HepG2 (cell line): ENCODE results near the gene CHRNB2. TPM values are rescaled to one million over a fixed set of nuclear protein-coding genes. Genes with fewer than 3 reads are reported as not detected.

ENCODE experiments used
- AFF4 ChIP-seq: sonication (generic); formaldehyde crosslinking; IDR thresholded peaks from 2 replicates; pipeline ENCODE4 v1.4.0; 2020; ENCODE audit warnings: missing genetic modification reagents
- FOXA3 ChIP-seq: IDR thresholded peaks from 2 replicates; pipeline ENCODE4 v1.6.1; 2016; ENCODE audit warnings: missing genetic modification reagents, missing compliant biosample characterization
- HMG20A ChIP-seq: IDR thresholded peaks from 2 replicates; pipeline ENCODE4 v1.6.1; 2016; ENCODE audit warnings: borderline replicate concordance
- KDM5A ChIP-seq: fragments of 200-600 bp; sonication (generic); IDR thresholded peaks from 2 replicates; pipeline ENCODE4 v1.7.0; 2018; ENCODE audit warnings: antibody characterized with exemption, mild to moderate bottlenecking, low read length, borderline replicate concordance
- TERF1 ChIP-seq: sonication (generic); formaldehyde crosslinking; IDR thresholded peaks from 2 replicates; pipeline ENCODE4 v1.8.0; 2022; ENCODE audit warnings: mild to moderate bottlenecking, missing genetic modification reagents, moderate library complexity
- ZBTB2 ChIP-seq: sonication (generic); formaldehyde crosslinking; IDR thresholded peaks from 2 replicates; pipeline ENCODE4 v1.8.0; 2022; ENCODE audit warnings: low read depth, missing genetic modification reagents
- ZMYM2 ChIP-seq: sonication (generic); formaldehyde crosslinking; IDR thresholded peaks from 2 replicates; pipeline ENCODE4 v1.8.0; 2022; ENCODE audit warnings: mild to moderate bottlenecking, missing genetic modification reagents
- ZMYM4 ChIP-seq: sonication (generic); formaldehyde crosslinking; IDR thresholded peaks from 2 replicates; pipeline ENCODE4 v1.8.1; 2023; ENCODE audit warnings: mild to moderate bottlenecking, missing genetic modification reagents
- ZNF510 ChIP-seq: sonication (generic); formaldehyde crosslinking; IDR thresholded peaks from 2 replicates; pipeline ENCODE4 v1.4.0; 2020; ENCODE audit warnings: low read depth, mild to moderate bottlenecking, missing genetic modification reagents
- ZNF788 ChIP-seq: sonication (generic); formaldehyde crosslinking; IDR thresholded peaks from 2 replicates; pipeline ENCODE4 v1.5.0; 2020; ENCODE audit warnings: mild to moderate bottlenecking, missing genetic modification reagents, borderline replicate concordance
- ZSCAN25 ChIP-seq: sonication (generic); formaldehyde crosslinking; IDR thresholded peaks from 2 replicates; pipeline ENCODE4 v1.8.0; 2022; ENCODE audit warnings: mild to moderate bottlenecking, missing genetic modification reagents
- polyA plus RNA-seq, 8 experiments: library from polyadenylated mRNA; depleted of rRNA in 3 of 8; stranded (reverse) in 7 of 8; unstranded in 1 of 8; fragments of >200 nt; fragmentation: Illumina TruSeq in 4 of 8; extraction: Trizol in 4 of 8; gene quantifications; 2 replicates each; pipeline versions ENCODE4 v1.2.1 to v1.2.3, GENCODE V29; 2011 to 2016; ENCODE audit warnings: low read depth in 4 of 8, missing spikeins in 1 of 8, mixed read lengths in 1 of 8; ENCODE audit not compliant: insufficient read depth in 1 of 8
- total RNA-seq, 5 experiments: library from RNA; depleted of rRNA; stranded (reverse); fragments of >200 nt; fragmentation: Illumina TruSeq; extraction: Trizol; gene quantifications; 2 replicates each; pipeline ENCODE4 v1.2.3, GENCODE V29; 2016; ENCODE audit warnings: low read depth in 1 of 5
- TF ChIP-seq, protein P1 (sequence below): sonication (generic); formaldehyde crosslinking; conservative IDR thresholded peaks from 2 replicates; pipeline ENCODE4 v1.8.0; 2022; ENCODE audit warnings: low read depth, missing genetic modification reagents
- TF ChIP-seq, protein P2 (sequence below): sonication (generic); formaldehyde crosslinking; IDR thresholded peaks from 2 replicates; pipeline ENCODE4 v1.4.0; 2020; ENCODE audit warnings: missing genetic modification reagents, mild to moderate bottlenecking, borderline replicate concordance
- TF ChIP-seq, protein P3 (sequence below): sonication (generic); formaldehyde crosslinking; IDR thresholded peaks from 2 replicates; pipeline ENCODE4 v1.4.0; 2020; ENCODE audit warnings: mild to moderate bottlenecking, missing genetic modification reagents

CHRNB2 gene
- total and polyA plus RNA-seq, 2 of the 13 experiments (the other 11 are each of a cell fraction or from before 2014, with no cell fraction given), result 0.03 to 0.07 TPM

GRCh38 chr1:154607609-154608396 is 40.2 kb downstream of the CHRNB2 start, which contains the start of gene ADAR (continued):
- 0 out of 2 replicates have a peak, but pooled peaks have one; percentile 38 for TF ChIP-seq ZBTB2
- no peak for TF ChIP-seq ZNF510 (CRISPR knock-in tag)
- TF ChIP-seq, protein P1, sequence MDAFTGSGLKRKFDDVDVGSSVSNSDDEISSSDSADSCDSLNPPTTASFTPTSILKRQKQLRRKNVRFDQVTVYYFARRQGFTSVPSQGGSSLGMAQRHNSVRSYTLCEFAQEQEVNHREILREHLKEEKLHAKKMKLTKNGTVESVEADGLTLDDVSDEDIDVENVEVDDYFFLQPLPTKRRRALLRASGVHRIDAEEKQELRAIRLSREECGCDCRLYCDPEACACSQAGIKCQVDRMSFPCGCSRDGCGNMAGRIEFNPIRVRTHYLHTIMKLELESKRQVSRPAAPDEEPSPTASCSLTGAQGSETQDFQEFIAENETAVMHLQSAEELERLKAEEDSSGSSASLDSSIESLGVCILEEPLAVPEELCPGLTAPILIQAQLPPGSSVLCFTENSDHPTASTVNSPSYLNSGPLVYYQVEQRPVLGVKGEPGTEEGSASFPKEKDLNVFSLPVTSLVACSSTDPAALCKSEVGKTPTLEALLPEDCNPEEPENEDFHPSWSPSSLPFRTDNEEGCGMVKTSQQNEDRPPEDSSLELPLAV (CRISPR knock-in tag), result no peak
- TF ChIP-seq KDM5A, result no peak; the same call in 1 of the 2 replicates
- TF ChIP-seq ZSCAN25 (CRISPR knock-in tag), result no peak
- TF ChIP-seq ZNF788 (CRISPR knock-in tag), result no peak; the same call in 1 of the 2 replicates
- TF ChIP-seq TERF1 (CRISPR knock-in tag), result no peak
- TF ChIP-seq ZMYM4 (CRISPR knock-in tag), result peak; percentile 6; the same call in 1 of the 2 replicates
- TF ChIP-seq, protein P2, sequence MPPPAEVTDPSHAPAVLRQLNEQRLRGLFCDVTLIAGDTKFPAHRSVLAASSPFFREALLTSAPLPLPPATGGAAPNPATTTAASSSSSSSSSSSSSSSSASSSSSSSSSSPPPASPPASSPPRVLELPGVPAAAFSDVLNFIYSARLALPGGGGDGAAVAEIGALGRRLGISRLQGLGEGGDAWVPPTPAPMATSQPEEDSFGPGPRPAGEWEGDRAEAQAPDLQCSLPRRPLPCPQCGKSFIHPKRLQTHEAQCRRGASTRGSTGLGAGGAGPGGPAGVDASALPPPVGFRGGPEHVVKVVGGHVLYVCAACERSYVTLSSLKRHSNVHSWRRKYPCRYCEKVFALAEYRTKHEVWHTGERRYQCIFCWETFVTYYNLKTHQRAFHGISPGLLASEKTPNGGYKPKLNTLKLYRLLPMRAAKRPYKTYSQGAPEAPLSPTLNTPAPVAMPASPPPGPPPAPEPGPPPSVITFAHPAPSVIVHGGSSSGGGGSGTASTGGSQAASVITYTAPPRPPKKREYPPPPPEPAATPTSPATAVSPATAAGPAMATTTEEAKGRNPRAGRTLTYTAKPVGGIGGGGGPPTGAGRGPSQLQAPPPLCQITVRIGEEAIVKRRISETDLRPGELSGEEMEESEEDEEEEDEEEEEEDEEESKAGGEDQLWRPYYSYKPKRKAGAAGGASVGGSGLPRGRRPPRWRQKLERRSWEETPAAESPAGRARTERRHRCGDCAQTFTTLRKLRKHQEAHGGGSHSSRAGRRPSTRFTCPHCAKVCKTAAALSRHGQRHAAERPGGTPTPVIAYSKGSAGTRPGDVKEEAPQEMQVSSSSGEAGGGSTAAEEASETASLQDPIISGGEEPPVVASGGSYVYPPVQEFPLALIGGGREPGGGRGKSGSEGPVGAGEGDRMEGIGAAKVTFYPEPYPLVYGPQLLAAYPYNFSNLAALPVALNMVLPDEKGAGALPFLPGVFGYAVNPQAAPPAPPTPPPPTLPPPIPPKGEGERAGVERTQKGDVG (CRISPR knock-in tag), result no peak
- TF ChIP-seq ZMYM2 (CRISPR knock-in tag), result no peak
- no peak for TF ChIP-seq AFF4 (CRISPR knock-in tag)
- TF ChIP-seq, protein P3, sequence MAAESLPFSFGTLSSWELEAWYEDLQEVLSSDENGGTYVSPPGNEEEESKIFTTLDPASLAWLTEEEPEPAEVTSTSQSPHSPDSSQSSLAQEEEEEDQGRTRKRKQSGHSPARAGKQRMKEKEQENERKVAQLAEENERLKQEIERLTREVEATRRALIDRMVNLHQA (CRISPR knock-in tag), result no peak
- no peak for TF ChIP-seq HMG20A
- no peak for TF ChIP-seq FOXA3 (CRISPR knock-in tag)
